OCI-LY3 (cell line): ENCODE measurements around the gene PLEKHD1.

Experiments used
- EZH2phosphoT487 ChIP-seq: fragments of 200-600 bp; shearing (Covaris generic); IDR thresholded peaks from 2 replicates; pipeline ENCODE4 v1.6.1; 2018; ENCODE audit warnings: antibody characterized with exemption, mixed run types, low read depth
- TF ChIP-seq, protein P1 (sequence below): fragments of 200-600, 300-600 bp; sonication (generic); IDR thresholded peaks from 2 replicates; pipeline ENCODE4 v1.5.1; 2014; ENCODE audit warnings: antibody characterized with exemption, low read length, low read depth

- TF ChIP-seq, protein P1, sequence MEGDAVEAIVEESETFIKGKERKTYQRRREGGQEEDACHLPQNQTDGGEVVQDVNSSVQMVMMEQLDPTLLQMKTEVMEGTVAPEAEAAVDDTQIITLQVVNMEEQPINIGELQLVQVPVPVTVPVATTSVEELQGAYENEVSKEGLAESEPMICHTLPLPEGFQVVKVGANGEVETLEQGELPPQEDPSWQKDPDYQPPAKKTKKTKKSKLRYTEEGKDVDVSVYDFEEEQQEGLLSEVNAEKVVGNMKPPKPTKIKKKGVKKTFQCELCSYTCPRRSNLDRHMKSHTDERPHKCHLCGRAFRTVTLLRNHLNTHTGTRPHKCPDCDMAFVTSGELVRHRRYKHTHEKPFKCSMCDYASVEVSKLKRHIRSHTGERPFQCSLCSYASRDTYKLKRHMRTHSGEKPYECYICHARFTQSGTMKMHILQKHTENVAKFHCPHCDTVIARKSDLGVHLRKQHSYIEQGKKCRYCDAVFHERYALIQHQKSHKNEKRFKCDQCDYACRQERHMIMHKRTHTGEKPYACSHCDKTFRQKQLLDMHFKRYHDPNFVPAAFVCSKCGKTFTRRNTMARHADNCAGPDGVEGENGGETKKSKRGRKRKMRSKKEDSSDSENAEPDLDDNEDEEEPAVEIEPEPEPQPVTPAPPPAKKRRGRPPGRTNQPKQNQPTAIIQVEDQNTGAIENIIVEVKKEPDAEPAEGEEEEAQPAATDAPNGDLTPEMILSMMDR = no peak
- no peak for TF ChIP-seq EZH2phosphoT487
Observed at GRCh38 chr14:69522026-69522425, 37.5 kb downstream of the PLEKHD1 start.
